ENCODE results near the gene HLA-DRB1. TPM values are rescaled to one million over a fixed set of nuclear protein-coding genes. Genes with fewer than 3 reads are reported as not detected.

Gene HLA-DRB1
- total and polyA plus RNA-seq, 2 experiments from 2014 or later: 0.38 to 1.5 TPM

GRCh38 chr6:32615885-32616532, 26.4 kb upstream of the HLA-DRB1 start:
- Histone ChIP-seq H3K4me1 (ENCODE audit: insufficient read depth) (no peaks in the 10 kb centered on the region), H3K36me3 (ENCODE audit: insufficient read depth) (no peaks in the 10 kb centered on the region), H3K27me3 (ENCODE audit: insufficient read depth) (no peaks in the 10 kb centered on the region), H3K79me2 (replicated peaks; ENCODE audit: insufficient read depth) (no peaks in the 10 kb centered on the region), H3F3A (replicated peaks; ENCODE audit: low read depth) (no peaks in the 10 kb centered on the region), H3K4me3 (no peak overlapping the region), H3K4me2 (no peak overlapping the region), H2AFZ (no peak overlapping the region), H3K9me2 (ENCODE audit: insufficient read depth) (no peaks in the 10 kb centered on the region), H4K20me1 (replicated peaks; ENCODE audit: insufficient read depth) (no peaks in the 10 kb centered on the region), H3K27ac (ENCODE audit: low read depth) (no peak overlapping the region)
- ATAC-seq: no peak
- peaks cover 3% of the 10 kb centered on the region for H3K4me1 Mint-ChIP-seq
- no peaks in the 10 kb centered on the region for H3K36me3 Mint-ChIP-seq (ENCODE audit: low read depth)
- no peak overlapping the region for H3K27ac Mint-ChIP-seq
- no peaks in the 10 kb centered on the region for H3K9me3 Mint-ChIP-seq
- DNase-seq (ENCODE audit: low spot score): no peak
- H3K27me3 Mint-ChIP-seq (ENCODE audit: insufficient read depth, low read depth, poor library complexity): no peaks in the 10 kb centered on the region
- no peak overlapping the region for H3K4me3 Mint-ChIP-seq
- no peak for TF ChIP-seq NANOG (IDR thresholded peaks at IDR 0.05; ENCODE audit: borderline replicate concordance)
- no peak for TF ChIP-seq ZNF114 (CRISPR knock-in tag; IDR thresholded peaks at IDR 0.05)
- TF ChIP-seq CREB1 (CRISPR knock-in tag; IDR thresholded peaks at IDR 0.05; ENCODE audit: low read depth): no peak
- no peak for TF ChIP-seq EZH2 (IDR thresholded peaks at IDR 0.05; ENCODE audit: low read depth, unreplicated experiment)
- TF ChIP-seq POLR2AphosphoS5 (IDR thresholded peaks at IDR 0.05; ENCODE audit: low read depth): no peak

- H3K27ac Mint-ChIP-seq: no peak overlapping the region
- peak; percentile 48 for ATAC-seq
- Histone ChIP-seq H4K20me1 (replicated peaks; ENCODE audit: insufficient read depth) (no peaks in the 10 kb centered on the region), H3K27me3 (ENCODE audit: insufficient read depth) (no peaks in the 10 kb centered on the region), H3K4me2 (no peak overlapping the region), H3K4me3 (no peak overlapping the region), H3K9me2 (ENCODE audit: insufficient read depth) (no peaks in the 10 kb centered on the region), H2AFZ (no peak overlapping the region), H3K27ac (ENCODE audit: low read depth) (no peak overlapping the region), H3K79me2 (replicated peaks; ENCODE audit: insufficient read depth) (no peaks in the 10 kb centered on the region), H3F3A (replicated peaks; ENCODE audit: low read depth) (no peaks in the 10 kb centered on the region), H3K4me1 (ENCODE audit: insufficient read depth) (no peaks in the 10 kb centered on the region), H3K36me3 (ENCODE audit: insufficient read depth) (no peaks in the 10 kb centered on the region)
- no peaks in the 10 kb centered on the region for H3K9me3 Mint-ChIP-seq
- no peak overlapping the region for H3K4me3 Mint-ChIP-seq
- DNase-seq (ENCODE audit: low spot score): peak; percentile 16
- peaks cover 6% of the 10 kb centered on the region for H3K4me1 Mint-ChIP-seq
- H3K27me3 Mint-ChIP-seq (ENCODE audit: insufficient read depth, low read depth, poor library complexity): no peaks in the 10 kb centered on the region
- no peaks in the 10 kb centered on the region for H3K36me3 Mint-ChIP-seq (ENCODE audit: low read depth)
- TF ChIP-seq ZNF462 (CRISPR knock-in tag; IDR thresholded peaks at IDR 0.05) (no peak), EZH2phosphoT487 (IDR thresholded peaks at IDR 0.05; ENCODE audit: unreplicated experiment) (no peak), CREB1 (CRISPR knock-in tag; IDR thresholded peaks at IDR 0.05; ENCODE audit: low read depth) (no peak), JUNB (IDR thresholded peaks at IDR 0.05; ENCODE audit: unreplicated experiment) (no peak), ZNF331 (CRISPR knock-in tag; IDR thresholded peaks at IDR 0.05; ENCODE audit: low read depth) (no peak), CTCF (conservative IDR thresholded peaks at IDR 0.05; ENCODE audit: low read depth in 2 of 2) (no peak), ETS1 (IDR thresholded peaks at IDR 0.05) (no peak), EZH2 (IDR thresholded peaks at IDR 0.05; ENCODE audit: low read depth, unreplicated experiment) (no peak), NANOG (IDR thresholded peaks at IDR 0.05; ENCODE audit: borderline replicate concordance) (no peak), ZNF114 (CRISPR knock-in tag; IDR thresholded peaks at IDR 0.05) (no peak), STAT1 (IDR thresholded peaks at IDR 0.05; ENCODE audit: unreplicated experiment) (no peak)
Measured at GRCh38 chr6:32614366-32615081, 24.9 kb upstream of the HLA-DRB1 start.

All from GM23338 (cell line).